Amniotic stem cell (primary cell): ENCODE results near the gene TPRG1L.

ENCODE experiments used
- DNase-seq: peaks from one replicate; lab custom pipeline; 2025; lab: John Stamatoyannopoulos, UW

Gene TPRG1L

DNA sequence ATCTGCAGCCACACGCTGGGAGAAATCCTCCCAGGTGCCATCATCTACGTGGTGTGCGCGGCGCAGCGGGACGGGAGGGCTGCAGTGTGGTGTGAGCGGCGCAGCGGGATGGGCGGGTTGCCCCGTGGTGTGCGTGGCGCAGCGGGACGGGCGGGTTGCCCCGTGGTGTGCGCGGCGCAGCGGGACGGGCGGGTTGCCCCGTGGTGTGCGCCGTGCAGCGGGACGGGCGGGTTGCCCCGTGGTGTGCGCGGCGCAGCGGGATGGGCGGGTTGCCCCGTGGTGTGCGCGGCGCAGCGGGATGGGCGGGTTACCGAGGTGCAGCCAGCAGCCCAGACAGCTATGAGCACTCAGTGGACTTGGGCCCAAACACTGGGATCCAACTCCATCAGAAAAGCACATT, 20.4 kb downstream of the TPRG1L start:
- no peak for DNase-seq

DNA sequence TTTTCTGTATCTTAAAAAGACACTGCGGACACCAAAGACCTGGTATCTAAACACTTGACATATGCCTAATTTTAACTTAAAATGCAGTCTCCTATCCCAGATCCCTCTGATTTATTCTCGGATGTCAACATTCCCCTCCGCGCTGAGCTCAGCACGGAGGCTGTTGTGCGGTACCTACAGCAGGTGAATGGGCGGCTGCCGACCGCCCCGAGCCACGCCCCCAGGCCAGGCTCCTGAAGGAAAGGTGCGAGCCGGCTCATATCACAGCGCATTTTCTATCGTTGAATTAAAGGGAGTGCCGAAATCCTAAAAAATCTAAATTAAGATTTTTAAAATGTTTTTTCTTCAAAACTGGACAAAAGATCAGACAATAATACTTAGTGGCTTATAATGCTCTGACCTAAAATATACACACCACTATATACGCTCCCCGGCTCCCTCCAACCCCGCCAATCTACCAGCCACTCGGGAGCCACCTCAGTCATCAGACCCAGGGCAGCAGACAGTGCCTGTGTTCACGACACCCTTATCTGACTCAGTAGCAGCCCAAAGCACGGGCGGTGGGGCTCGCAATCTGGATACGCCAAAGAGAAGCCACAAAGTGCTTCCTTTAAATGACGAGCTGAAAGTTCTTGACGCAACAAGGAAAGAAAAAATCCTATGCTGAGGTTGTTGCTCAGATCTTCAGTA, 21.0 kb downstream of the TPRG1L start:
- no peak for DNase-seq

GRCh38 chr1:3646596-3646995, 21.8 kb downstream of the TPRG1L start:
- DNase-seq: no peak

DNA sequence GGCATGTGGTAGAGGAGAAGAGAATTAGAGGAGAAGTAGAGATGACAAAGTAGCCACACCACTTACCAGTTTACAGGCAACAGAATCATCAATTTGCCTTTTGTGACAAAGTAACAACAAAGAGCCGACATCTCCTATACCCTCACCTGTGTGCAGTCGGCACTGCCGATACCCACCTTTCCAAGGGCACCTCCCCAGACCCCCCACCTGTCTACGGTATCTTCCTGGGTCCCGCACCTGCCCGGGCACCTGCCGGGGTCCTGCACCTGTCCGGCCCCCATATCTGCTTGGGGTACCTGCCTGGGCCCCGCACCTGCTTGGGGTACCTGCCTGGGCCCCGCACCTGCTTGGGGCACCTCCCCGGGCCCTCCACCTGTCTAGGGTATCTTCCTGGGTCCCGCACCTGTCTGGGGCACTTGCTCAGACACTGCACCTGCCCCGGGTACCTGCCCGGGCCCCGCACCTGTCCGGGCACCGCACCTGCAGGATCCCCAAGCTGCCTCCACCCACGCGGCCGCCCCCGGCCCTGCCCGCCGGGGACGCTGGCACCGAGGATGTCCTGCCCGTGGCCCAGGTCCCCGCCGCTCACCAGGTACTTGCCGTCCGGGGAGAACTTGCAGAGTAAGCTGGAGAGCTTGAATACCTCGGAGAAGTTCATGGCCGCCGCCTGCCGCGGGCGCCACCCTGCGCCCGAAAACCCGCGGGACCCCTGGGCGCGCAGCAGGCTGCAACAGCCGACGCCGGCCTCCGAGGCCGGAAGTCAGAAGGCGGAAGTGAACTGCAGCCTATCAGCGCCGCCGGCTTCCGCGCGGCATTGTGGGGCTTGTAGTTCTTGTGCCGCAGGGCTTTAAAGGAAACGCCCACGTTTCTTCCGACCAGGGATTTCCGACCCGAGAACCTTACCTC, 24.8 kb downstream of the TPRG1L start, which contains the start of gene WRAP73:
Gene WRAP73, minus strand, starts transcription at position 762 of the 906 bp plus-strand sequence. Its CDS starts 104 bp downstream, at position 658.
- peak; percentile 70 for DNase-seq

GRCh38 chr1:3650248-3651025, 25.6 kb downstream of the TPRG1L start:
- DNase-seq: no peak

DNA sequence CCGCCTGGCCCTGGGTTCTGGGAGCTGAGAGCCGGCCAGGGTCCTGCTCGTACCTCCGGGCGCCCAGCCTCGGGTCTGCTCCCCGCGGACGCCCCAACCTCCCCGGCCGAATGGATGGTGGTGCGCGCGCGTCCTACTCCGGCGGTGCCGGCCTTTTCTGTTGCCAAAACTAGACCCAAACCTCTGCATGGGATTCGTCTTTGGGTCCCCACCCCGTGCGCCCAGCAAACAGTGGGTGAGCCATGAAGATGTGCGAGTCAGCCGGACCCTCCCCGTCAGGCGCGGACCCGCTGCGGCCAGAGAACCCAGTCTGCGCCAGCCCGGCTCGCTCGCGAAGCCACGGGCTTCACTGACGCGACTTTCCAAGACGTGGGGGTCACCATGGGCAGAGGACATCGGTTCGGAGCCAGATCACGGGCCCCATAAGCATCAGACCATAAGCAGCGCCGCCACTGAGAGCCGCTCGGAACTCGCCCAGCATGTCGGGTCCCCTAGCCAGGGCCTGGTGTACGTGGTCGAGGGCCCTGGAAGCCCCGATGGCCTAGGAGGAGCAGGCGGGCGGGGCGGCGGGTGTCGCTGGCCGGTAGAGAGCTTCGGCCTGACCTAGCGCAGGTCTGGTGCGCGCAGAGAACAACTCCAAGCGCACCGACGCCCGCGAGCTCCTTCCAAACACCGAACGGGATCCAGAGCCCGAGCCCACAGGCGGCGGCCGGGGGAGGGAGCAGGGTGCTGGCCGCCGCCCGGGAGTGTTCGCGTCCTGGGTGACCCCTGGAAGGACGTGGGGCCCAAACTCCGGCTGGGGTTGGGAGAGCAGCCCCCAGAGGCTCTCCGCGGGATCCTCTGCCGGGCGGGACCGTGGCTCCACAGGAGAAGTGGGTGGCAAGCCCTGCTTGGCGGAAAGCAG, 26.5 kb downstream of the TPRG1L start:
- DNase-seq: no peak

GRCh38 chr1:3651930-3652547, 27.2 kb downstream of the TPRG1L start, which contains the start of gene TP73:
TSS of gene TP73 (plus strand) at chr1:3652516. CDS start at chr1:3682366, 29,850 bp downstream.
- no peak for DNase-seq

GRCh38 chr1:3652548-3653285, 27.9 kb downstream of the TPRG1L start:
- DNase-seq: no peak

GRCh38 chr1:3653286-3653618, 28.4 kb downstream of the TPRG1L start:
- no peak for DNase-seq

DNA sequence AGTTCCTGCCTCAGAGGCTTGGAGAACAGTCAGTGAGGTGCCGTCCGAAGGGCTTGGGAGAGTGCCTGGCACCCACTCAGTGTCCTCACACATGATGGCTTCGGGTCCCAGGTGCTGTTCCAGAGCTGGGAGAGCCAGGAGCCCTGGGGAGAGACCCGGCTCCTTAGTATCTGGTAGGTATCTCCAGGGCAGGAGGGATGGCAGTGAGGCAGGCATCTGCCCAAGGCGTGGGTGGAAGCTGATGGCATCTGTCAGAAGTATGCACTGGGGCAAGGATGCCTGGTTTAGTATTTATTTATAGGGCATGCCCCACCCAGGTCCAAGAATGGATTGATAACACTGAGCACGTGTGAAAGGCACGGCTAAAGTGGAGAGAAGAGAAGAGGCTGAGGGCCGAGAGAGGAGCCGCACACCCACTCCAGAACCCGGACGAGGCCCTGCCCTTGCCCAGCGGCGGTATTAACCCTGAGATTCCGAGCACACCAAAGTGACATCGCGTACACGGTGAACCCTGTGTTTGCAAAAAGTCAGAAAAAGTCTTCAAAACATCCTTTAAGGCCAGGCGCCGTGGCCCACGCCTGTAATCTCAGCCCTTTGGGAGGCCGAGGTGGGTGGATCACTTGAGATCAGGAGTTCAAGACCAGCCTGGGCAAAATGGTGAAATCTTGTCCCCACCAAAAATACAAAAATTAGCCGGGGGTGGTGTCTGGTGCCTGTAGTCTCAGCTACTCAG, 29.9 kb downstream of the TPRG1L start:
- no peak for DNase-seq

DNA sequence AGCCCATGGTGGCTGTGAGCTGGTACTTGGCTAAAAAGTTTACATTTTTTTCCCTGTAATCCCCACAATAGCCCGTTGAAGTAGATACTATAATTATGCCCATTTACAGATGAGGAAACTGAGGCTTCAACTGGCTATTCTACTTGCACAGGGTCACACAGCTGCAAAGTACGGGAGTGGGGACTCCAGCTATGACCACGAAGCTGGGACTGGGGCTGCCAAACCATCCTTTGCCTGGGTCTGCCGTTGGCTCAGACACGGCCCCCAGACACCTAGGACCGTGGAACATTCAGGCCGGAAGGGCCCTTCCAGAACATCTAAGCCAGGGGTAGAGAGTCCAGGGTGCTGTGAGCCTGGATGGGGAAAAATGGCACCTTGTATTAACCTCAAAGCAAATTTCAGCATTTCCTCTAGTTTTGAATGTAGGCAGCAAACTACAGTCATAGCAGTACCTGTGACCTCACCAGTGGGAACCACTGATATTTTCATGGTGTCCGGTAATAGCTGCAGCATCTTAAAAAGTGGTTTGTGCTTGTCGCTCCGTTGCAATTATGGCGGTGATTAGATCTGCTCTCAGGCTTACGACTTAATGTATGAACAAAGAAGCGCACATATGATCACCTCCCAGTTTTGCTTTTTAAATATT, 31.8 kb downstream of the TPRG1L start:
- no peak for DNase-seq

DNA sequence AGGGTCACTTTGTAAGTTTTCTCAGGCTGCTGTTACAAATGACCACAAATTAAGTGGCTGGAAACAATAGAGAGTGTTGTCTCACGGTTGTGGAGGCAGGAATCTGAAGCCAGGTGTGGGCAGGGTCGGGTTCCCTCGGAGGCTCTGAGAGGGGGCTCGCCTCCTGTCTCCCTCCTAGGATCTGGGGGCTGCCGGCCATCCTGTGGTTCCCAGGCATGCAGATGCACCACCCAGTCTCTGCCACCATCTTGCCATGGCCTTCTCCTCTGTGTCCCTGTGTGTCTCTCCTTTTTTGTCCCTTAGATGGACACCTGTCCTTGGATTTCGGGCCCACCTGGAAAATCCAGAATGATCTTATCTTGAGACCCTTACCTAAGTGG, 32.3 kb downstream of the TPRG1L start:
- no peak for DNase-seq

GRCh38 chr1:3657578-3658230, 32.9 kb downstream of the TPRG1L start:
- DNase-seq: no peak

DNA sequence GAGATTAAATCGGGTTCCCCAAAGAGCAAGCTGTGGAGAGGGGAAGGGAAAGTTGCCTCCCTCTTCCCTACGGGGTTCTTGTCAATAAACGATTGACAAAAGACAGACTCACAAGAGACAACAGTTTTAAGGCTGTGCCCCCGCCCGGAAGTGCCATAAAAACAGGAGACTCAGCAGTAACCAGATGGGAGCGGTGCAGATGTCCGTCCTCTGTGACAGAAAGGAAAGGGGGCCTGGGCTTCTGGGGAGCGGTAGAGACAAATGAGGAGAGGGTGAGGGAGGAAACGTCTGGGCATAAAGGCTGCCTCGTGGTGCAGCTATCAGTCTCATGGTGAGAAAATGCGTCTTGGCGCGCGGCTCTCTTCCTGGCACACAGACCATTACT, 33.4 kb downstream of the TPRG1L start:
- DNase-seq: no peak

GRCh38 chr1:3659093-3659492, 34.3 kb downstream of the TPRG1L start:
- DNase-seq: no peak

DNA sequence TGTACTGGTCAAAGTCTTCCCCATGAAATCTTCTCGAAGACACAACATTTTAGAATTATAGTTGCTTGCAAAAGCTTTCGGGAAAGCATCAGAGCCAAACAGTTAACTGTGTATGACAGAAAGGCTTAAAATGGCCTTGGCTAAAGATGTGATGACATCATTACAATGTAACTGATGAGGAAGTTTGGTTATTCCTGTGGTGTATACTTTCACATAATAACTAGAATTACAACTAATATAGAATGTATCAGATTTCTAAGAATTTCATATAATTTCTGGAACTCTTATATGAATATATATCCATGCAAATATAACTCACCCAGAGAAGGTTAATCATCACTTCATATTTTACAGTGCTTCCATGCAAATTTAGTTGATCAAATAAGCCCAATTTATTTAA, 35.9 kb downstream of the TPRG1L start:
- no peak for DNase-seq

DNA sequence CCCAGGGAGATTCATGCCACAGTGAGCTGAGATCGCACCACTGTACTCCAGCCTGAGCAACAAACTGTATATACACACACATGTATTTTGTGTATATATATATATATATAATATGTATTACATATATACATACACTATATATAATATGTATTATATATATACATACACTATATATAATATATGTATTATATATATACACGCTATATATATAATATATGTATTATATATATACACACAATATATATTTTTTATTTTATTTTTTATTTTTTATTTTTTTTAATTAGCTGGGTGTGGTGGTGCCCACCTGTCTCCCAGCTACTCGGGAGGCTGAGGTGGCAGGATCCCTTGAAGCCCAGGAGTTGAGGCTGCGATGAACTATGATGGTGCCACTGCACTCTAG, 36.8 kb downstream of the TPRG1L start:
- DNase-seq: no peak

GRCh38 chr1:3662080-3662671, 37.4 kb downstream of the TPRG1L start:
- DNase-seq: no peak
